NCI-H446 treated with DMSO at 0.1 percent for 48 hours (cell line): ENCODE data around the gene TMSB10.
"Not testable (repeated sequence)": the region's sequence is repeated elsewhere in the genome, so short reads cannot be mapped to it uniquely, and the experiment has no call there.

ENCODE experiments used
- DNase-seq: peaks from one replicate; lab custom pipeline; 2025; lab: John Stamatoyannopoulos, UW

Gene TMSB10

DNA sequence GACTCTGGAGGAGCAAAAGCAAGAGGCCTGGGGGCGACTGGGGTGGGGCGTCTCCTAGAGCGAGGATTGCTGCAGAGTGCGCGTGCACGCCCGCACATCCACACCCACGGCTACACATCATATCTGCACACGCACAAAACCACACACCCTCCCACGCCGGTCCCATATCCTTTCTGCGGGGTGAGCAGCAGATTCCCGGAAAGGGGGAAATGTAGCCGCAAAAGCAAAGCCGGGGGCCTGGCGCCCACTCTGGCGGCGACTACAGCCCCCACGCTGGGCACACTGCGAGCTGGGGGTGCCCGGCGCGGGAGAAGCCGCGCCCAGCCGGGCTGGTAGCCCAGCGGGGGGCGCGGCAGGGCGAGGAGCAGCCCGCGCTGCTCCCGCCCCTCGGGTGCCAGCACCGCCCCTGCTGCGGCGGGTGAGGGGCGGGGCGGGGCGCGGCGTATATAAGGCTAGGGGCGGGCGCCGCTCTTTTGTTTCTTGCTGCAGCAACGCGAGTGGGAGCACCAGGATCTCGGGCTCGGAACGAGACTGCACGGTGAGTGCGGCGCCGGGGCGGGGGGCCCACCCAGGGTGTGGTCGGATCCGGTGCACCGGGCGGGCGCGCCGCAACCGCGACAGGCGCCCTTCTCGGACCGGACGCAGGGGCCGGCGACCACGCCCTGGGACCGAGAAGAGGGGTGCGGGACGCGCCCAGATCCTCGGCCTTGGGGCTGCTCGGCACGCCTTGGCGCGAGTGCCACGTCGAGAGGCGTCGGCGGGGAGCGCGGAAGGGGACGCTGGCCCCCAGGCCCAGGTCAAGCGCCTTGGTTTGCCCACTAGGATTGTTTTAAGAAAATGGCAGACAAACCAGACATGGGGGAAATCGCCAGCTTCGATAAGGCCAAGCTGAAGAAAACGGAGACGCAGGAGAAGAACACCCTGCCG, at the start of gene TMSB10:
Gene TMSB10 (plus strand): TSS at position 476 of the 927 bp plus-strand sequence.
- peak; percentile 66 for DNase-seq

- DNase-seq = no peak
Measured at GRCh38 chr2:84855731-84856130, 49.7 kb upstream of the TMSB10 start.

- no peak for DNase-seq
Measured at GRCh38 chr2:84856787-84857186, 48.7 kb upstream of the TMSB10 start.

DNA sequence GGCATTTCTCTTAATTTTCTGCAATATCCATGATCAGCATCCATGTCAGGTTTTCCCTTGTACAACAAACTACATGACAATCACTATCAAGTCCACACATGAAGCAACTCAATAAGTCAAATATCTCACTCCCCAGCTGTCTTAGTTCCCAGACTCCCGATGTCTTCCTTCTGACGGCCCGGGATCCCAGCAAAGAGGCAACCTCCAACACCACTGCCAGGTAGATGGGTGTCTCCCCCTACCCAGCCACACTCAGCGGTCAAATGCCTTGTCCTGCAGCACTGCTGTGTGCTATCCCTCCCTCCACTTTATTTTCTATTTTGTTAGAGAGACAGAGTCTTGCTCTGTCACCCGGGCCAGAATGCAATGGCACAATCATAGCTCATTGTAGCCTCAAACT, 47.9 kb upstream of the TMSB10 start:
- DNase-seq = no peak

DNA sequence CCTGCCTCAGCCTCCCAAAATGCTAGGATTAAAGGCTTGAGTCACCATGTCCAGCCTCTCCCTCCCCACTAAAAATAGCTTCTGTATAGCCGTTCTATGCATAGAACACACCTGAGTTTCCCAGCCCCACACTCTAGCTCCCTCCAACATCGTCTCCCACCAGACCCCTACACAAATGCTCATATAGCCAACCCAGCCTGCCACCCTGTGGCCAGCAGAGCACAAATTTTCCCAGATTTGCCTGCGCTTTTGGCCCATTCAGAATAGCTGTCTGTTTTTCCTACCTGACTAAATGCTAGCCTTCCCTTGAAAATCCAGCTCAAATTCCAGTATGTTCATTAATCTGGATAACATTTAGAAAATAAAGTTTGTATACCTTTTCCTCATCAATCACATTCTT, 47.3 kb upstream of the TMSB10 start:
- no peak for DNase-seq

DNA sequence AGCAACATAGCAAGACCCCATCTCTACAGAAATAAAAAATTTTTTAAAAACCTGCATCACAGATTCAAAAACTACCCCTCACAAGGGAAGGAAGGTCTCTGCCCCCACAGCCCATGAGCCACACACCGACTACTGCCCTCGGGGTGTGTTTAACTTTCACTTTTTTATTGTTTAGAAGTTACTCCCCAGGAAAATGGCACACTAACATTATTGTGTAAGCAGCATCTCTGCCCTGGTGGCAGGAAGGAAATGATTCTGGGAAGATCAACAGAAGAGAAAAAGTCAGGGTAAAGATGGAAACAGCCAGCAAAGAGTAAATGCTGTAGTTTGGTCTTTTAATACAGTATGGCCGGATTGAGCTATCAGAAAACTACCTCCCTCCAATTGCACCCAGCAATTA, 46.5 kb upstream of the TMSB10 start:
- no peak for DNase-seq

DNA sequence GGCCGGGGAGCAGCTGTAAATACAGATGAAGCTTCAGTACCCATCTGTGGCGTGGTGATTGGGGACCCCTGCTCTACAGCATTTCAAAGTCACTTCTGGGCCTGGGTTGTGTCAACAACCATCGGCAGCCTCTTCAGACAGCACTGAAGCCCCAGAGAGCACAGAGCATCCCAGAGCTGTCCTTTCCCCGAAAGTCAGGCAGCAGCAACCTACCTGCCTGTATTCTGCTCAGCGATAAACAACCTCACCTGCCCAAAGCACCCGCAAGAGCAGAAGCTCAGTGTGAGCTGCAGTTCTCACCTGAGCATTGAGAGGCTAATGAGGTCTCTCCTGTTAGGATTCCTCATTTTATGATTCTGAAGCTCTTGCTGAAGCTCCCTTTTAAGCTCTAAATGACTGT, 43.9 kb upstream of the TMSB10 start:
- no peak for DNase-seq

GRCh38 chr2:84862006-84862405, 43.5 kb upstream of the TMSB10 start:
- no peak for DNase-seq

DNA sequence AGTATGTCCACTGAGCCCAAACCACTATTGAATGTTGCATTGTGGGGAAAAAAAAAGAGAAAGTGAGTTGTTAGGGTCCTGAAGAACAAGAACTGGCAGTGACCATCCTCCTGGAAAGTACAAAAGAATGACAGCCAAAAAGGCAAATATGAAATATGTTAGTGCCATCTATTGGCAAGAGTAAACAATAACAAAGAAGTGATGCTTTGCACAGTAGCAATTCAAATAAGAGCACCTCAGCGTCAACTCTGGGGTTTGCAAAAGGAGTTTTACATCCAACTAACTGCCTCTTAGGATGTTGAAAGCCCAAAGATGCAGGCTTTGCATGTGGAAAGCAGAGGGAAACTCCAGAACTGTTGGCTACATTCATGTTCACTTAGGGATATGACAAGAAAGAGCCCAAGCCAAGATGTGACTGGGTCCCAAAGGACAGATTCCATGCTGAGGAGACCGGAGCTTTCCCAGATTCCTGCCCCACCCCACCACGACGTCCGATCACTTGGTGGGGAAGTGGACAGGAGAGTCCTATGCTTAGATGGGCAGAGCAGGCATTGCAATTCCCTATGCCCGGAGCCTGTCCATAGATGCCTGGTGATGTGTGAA, 40.2 kb upstream of the TMSB10 start:
- DNase-seq = no peak

DNA sequence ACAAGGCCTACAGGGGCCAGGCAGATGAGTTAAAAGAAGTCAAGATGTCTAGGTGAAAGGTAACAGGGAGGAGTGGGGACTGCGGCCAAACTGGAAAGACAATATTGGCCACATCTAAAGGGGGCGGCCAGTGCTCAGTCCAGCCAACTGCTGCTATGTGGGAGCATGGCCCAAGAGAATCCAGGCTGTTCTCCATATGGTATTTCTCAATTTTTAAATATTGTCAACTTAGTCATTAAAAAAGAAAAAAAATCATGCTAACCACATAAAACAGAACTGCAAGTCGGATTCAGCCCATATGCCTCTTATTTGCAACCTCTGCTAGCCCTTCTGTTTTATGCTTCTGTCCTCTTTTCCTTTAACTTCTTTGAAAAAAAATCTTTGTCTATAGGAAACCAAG, 39.3 kb upstream of the TMSB10 start:
- no peak for DNase-seq

DNA sequence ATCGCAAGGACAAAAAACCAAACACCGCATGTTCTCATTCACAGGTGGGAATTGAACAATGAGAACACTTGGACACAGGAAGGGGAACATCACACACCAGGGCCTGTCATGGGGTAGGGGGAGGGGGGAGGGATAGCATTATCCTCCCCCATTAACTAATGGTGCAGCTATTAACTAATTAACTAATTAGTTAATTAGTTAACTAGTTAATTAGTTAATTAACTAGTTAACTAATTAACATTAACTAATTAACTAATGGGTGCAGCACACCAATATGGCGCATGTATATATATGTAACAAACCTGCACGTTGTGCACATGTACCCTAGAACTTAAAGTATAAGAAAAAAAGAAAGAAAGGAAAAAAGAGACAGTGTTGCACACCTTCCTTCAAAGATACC, 37.1 kb upstream of the TMSB10 start:
- DNase-seq = not testable (repeated sequence)

DNA sequence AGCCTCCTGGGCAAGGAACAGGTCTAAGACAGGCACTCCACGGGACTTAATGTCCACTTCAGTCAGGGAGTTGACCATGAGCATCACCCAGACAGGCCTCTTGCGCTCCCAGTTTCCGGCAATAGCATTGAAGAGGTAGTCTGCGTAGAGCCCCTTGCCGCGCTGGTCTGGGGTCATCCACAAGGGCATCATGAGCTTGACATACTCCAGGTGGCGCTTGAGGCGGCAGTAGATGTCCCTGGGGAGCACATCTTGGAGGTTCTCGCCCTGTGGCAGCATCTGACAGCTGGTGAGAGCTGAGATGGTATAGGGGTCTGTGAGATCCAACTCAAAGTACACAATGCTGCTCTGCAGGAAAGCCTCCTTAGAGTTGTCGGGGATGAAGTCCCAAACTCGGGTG, 35.1 kb upstream of the TMSB10 start:
- no peak for DNase-seq

DNA sequence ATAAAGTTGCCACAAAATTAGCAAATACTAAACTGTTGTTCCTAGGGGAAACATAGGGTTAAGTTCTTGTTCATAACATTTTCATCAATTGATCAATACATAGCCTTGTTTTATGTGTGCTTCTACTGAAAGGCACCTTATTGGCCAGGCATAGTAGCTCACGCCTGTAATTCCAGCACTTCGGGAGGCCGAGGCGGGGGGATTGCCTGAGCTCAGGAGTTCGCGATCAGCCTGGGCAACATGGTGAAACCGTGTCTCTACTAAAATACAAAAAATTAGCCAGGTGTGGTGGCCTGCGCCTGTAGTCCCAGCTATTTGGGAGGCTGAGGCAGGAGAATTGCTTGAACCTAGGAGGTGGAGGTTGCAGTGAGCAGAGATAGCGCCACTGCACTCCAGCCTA, 32.8 kb upstream of the TMSB10 start:
- not testable (repeated sequence) for DNase-seq

GRCh38 chr2:84873350-84873749, 32.1 kb upstream of the TMSB10 start:
- DNase-seq = no peak

DNA sequence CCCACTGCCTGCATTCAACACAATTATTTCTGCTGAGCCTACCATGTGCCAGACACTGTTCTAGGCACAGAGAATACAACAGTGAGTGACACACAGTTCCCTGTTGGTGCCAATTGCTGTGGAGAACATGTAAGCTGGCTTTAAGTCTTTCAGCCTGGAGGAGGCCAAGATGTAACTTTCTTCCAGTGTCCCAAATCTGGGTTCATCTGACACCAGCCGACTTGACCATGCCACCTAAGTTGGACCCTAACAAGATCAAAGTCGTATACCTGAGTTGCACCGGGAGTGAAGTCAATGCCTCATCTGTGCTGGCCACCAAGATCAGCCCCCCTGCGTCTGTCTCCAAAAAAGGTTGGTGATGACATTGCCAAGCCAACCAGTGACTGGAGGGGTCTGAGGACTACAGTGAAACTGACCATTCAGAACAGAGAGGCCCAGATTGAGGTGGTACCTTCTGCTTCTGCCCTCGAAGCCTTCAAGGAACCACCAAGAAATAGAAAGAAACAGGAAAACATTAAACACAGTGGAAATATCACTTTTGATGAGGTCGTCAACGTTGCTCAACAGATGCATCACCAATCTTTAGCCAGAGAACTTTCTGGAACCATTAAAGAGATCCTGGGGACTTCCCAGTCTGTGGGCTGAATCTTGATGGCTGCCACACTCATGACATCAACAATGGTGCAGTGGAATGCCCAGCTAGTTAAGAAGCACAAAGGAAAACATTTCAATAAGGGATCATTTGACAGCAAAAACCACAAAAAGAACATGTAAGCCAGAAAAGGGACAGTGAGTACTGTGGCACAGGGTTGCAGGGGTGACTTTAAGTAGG, 30.9 kb upstream of the TMSB10 start:
- DNase-seq = no peak

GRCh38 chr2:84875213-84875560, 30.3 kb upstream of the TMSB10 start:
- DNase-seq = no peak

GRCh38 chr2:84875619-84876018, 29.8 kb upstream of the TMSB10 start:
- DNase-seq = not testable (repeated sequence)

DNA sequence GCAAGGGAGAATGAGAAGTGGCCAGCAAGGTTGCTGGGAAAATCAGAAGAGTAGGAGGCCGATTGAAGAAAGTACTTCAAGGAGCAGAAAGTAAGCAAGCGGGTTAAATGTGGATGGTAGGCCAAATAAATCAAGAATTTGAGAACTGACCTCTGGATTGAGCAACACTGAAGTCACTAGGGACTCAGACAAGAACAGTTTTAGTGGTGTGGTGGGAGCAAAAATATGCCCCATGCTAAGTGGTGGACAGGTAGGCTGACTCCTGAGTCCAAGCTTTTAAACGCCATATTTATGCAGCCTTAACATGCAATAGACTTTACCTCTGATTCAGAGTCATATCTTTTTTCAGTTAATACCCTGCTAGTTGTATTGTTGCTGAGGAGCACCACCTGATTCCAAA, 29.1 kb upstream of the TMSB10 start:
- no peak for DNase-seq

GRCh38 chr2:84878459-84878858, 27.0 kb upstream of the TMSB10 start:
- DNase-seq = no peak

DNA sequence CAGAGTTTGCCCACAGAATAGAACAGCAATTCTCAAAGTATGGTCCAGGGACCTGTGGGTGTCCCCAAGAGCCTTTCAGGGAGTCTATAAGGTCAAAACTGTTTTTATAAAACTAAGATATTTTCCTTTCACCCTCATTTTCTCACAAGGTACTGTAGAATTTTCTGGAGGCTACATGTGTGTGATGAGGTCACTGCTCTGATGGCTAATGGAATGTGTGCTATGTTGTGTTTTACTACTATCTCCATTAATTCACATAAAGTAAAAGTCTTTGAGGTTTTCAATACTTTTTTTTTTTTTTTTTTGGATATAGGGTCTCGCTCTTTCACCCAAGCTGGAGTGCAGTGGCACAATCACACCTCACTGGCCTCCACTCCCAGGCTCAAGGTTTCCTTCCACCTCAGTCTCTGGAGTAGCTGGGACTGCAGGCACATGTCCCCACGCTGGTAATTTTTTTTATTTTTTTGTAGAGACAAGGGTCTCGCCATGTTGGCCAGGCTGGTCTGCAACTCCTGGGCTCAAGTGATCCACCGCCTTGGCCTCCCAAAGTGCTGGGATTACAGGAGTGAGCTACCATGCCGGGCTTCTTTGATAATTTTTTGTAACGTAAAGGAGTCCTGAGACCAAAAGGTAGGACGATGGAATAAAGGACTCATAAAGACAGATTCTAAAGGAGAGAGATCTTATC, 26.4 kb upstream of the TMSB10 start:
- DNase-seq = no peak

DNA sequence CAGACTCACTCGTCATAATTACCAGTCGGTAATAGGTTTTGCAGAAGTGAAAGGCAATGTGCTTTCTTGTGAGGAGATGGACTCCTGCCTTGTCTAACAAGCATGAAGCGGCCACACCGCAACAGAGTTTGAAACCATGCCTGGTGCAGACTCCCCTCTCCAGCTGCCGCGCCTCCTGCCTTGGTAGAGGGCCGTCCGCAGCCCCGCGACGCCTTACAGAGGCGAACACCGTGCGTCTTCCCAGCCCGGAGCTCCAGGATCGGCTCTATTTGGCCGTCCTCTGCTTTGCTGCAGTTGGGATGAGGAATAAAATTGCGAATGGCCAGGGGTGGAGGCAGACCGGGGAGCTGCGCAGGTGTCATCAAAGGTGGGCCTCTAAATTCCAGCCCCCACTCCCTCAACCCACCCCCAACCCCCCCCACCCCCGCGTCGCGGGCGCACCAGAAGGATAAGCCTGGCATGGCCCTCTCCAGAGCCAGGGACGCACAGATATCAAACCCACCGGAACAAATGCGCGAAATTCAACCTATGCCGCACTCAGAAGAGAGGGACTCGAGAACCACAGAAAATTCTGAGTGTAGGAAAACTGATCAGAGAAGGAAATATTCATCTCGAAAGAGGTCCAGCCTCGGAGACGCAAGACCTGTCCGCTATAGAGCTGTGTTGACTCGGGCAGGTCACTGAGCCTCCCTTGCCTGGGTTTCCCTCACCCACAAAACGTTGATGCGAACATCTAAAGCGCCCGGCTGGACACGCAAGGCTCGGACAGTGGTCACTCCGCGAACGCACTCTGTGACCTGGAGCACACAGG, 25.7 kb upstream of the TMSB10 start:
- no peak for DNase-seq

GRCh38 chr2:84880395-84880644, 25.1 kb upstream of the TMSB10 start:
- DNase-seq = no peak
